Gastroesophageal sphincter (tissue), 3 donors: ENCODE measurements around the gene RUFY1.
"Not testable (repeated sequence)": the region's sequence is repeated elsewhere in the genome, so short reads cannot be mapped to it uniquely, and the experiment has no call there.

Experiments
- CTCF ChIP-seq, 4 experiments: fragments of 200-600 bp in 2 of 4; fragments of 450-650 bp in 2 of 4; sonication (generic) in 1 of 4; IDR thresholded peaks; one replicate each; pipeline ENCODE4 v1.5.1; 2017 to 2019; ENCODE audit warnings: antibody characterized with exemption in 4 of 4, mild to moderate bottlenecking in 2 of 4, moderate library complexity in 2 of 4
- POLR2AphosphoS5 ChIP-seq: sonication (generic); formaldehyde crosslinking; IDR thresholded peaks from one replicate; pipeline ENCODE4 v1.6.1; 2017; ENCODE audit warnings: antibody characterized with exemption

DNA sequence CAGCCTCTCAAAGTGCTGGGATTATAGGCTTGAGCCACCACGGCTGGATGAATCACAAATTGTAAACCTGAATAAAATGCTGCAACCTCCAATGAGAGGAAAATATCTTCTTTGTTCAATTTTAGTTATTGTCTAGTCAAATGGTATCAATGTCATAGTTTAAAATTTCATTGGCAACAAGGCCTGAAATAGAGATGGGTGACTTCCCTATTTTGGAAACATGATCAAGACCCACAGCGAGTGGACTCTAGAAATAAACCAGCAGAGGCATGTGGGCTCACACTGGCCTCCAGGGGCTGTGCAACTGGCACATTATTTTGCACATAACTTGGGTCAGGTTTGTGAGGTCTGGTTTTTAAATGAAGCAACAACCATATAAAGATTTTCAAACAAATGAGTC lies 102.8 kb downstream of the RUFY1 start:
- not testable (repeated sequence) for TF ChIP-seq CTCF (IDR thresholded peaks at IDR 0.05); POLR2AphosphoS5
